B cell (primary cell): ENCODE data around the gene PGA5. TPM values are rescaled to one million over a fixed set of nuclear protein-coding genes. Genes with fewer than 3 reads are reported as not detected.

Source experiments
- ATAC-seq: fragments of 200-7000 bp; cut with Tn5 transposase; one replicate; pipeline ENCODE4 v1.10.0; 2021; ENCODE audit warnings: low read depth, mild to moderate bottlenecking, moderate number of reproducible peaks, moderate library complexity
- CTCF ChIA-PET: fragments of 350-600 bp; sonication (Branson Sonifier 250); formaldehyde crosslinking; loops from one replicate; lab custom pipeline; 2021; ENCODE audit warnings: antibody characterized with exemption, inconsistent platforms; lab: Charles Lee
- POLR2A ChIA-PET: fragments of 350-600 bp; sonication (Branson Sonifier 250); formaldehyde crosslinking; loops from one replicate; lab custom pipeline; 2021; ENCODE audit warnings: antibody characterized with exemption; lab: Charles Lee
- DNase-seq: peaks from one replicate; pipeline ENCODE4 v3.0.0; 2013
- H2AFZ ChIP-seq: 2 replicates; pipeline ENCODE4 v1.6.1; 2012; ENCODE audit warnings: mild to moderate bottlenecking, low read depth, low read length; ENCODE audit not compliant: insufficient read depth, poor library complexity, severe bottlenecking
- H3K27ac ChIP-seq, 2 donors: 1 replicate in 1 of 2; 2 replicates in 1 of 2; pipeline ENCODE4 v1.5.1; 2012 to 2013; ENCODE audit warnings: low read length in 2 of 2, mild to moderate bottlenecking in 2 of 2, moderate library complexity in 1 of 2
- H3K27me3 ChIP-seq, 4 experiments: fragments of 200-600 bp in 1 of 4; sonication (generic) in 1 of 4; replicated peaks in 1 of 4; 1 replicate in 2 of 4; 2 replicates in 2 of 4; pipeline versions ENCODE4 v1.6.1 to v1.7.0; 2013 to 2016; ENCODE audit warnings: low read length in 3 of 4, mild to moderate bottlenecking in 2 of 4, mixed read lengths in 1 of 4, moderate library complexity in 1 of 4; ENCODE audit not compliant: insufficient read depth in 4 of 4, control insufficient read depth in 3 of 4; ENCODE audit errors: control extremely low read depth in 1 of 4
- H3K36me3 ChIP-seq, 2 experiments: replicated peaks in 1 of 2; 1 replicate in 1 of 2; 2 replicates in 1 of 2; pipeline versions ENCODE4 v1.6.1 to v1.7.1; 2013; ENCODE audit warnings: low read length in 1 of 2; ENCODE audit not compliant: insufficient read depth in 2 of 2, control insufficient read depth in 1 of 2; ENCODE audit errors: control extremely low read depth in 1 of 2, extremely low read depth in 1 of 2
- H3K4me1 ChIP-seq, 2 donors: fragments of 200-600 bp in 1 of 2; sonication (generic) in 1 of 2; 1 replicate in 1 of 2; 2 replicates in 1 of 2; pipeline versions ENCODE4 v1.5.1 to v1.6.1; 2013 to 2017; ENCODE audit warnings: low read length in 2 of 2; ENCODE audit not compliant: control insufficient read depth in 2 of 2, insufficient read depth in 2 of 2
- H3K4me2 ChIP-seq: replicated peaks from 2 replicates; pipeline ENCODE3; 2012; ENCODE audit warnings: mild to moderate bottlenecking, low read depth, low read length; ENCODE audit not compliant: poor library complexity, severe bottlenecking
- H3K4me3 ChIP-seq, 5 experiments: fragments of 200-600 bp in 1 of 5; sonication (generic) in 1 of 5; 1 replicate in 3 of 5; 2 replicates in 2 of 5; pipeline versions ENCODE4 v1.5.1 to v1.7.0; 2011 to 2016; ENCODE audit warnings: low read length in 4 of 5, mild to moderate bottlenecking in 4 of 5, low read depth in 2 of 5, control low read depth in 1 of 5, moderate library complexity in 1 of 5; ENCODE audit not compliant: insufficient read depth in 1 of 5; ENCODE audit errors: control extremely low read depth in 1 of 5, extremely low read depth in 1 of 5
- H3K79me2 ChIP-seq: fragments of 200-600 bp; sonication (generic); one replicate; pipeline ENCODE4 v1.6.0; 2016; ENCODE audit warnings: low read length; ENCODE audit not compliant: control insufficient read depth, insufficient read depth
- H3K9ac ChIP-seq: fragments of 200-600 bp; sonication (generic); 2 replicates; pipeline ENCODE4 v1.6.1; 2017; ENCODE audit warnings: mild to moderate bottlenecking, low read length, moderate library complexity
- H3K9me3 ChIP-seq, 3 donors: one replicate each; pipeline versions ENCODE4 v1.6.1 to v1.7.1; 2013; ENCODE audit warnings: low read length in 2 of 3; ENCODE audit not compliant: control insufficient read depth in 2 of 3, insufficient read depth in 1 of 3; ENCODE audit errors: control extremely low read depth in 1 of 3
- H4K20me1 ChIP-seq: 2 replicates; pipeline ENCODE4 v1.6.0; 2012; ENCODE audit warnings: mild to moderate bottlenecking, low read length; ENCODE audit not compliant: insufficient read depth, control insufficient read depth, poor library complexity, severe bottlenecking
- H3K27ac Mint-ChIP-seq: one replicate; pipeline ENCODE4 v1.8.0; 2021; ENCODE audit warnings: mixed read lengths
- H3K27me3 Mint-ChIP-seq: one replicate; pipeline ENCODE4 v1.8.0; 2021; ENCODE audit warnings: mixed read lengths
- H3K4me1 Mint-ChIP-seq: one replicate; pipeline ENCODE4 v1.8.0; 2021; ENCODE audit warnings: mixed read lengths
- H3K4me3 Mint-ChIP-seq: one replicate; pipeline ENCODE4 v1.8.0; 2021; ENCODE audit warnings: mixed read lengths
- H3K9me3 Mint-ChIP-seq: one replicate; pipeline ENCODE4 v1.8.0; 2022; ENCODE audit warnings: mixed read lengths; ENCODE audit not compliant: insufficient read depth
- EZH2 ChIP-seq: IDR thresholded peaks from 2 replicates; pipeline ENCODE4 v1.6.1; 2012; ENCODE audit warnings: borderline replicate concordance, low read depth, mild to moderate bottlenecking, moderate library complexity, low read length; ENCODE audit not compliant: insufficient read depth, poor library complexity, severe bottlenecking
- WGBS: methylation state at CpG from one replicate; pipeline ENCODE4 v1.1.5; 2013; ENCODE audit warnings: missing lambda C conversion rate; ENCODE audit not compliant: insufficient coverage; 5-methylcytosine and 5-hydroxymethylcytosine counted together
- intact Hi-C: fragments of 100-400 bp; cut with micrococcal nuclease; formaldehyde crosslinking; loops from one replicate; pipeline ENCODE4 v1.10.0; 2022
- polyA plus RNA-seq: library from polyadenylated mRNA; depleted of rRNA; stranded (reverse); fragments of >200 nt; gene quantifications from 2 replicates; pipeline ENCODE4 v1.2.3, GENCODE V29; 2012
- total RNA-seq, 2 donors: library from RNA; stranded (reverse); fragments of 120-200 nt in 1 of 2; gene quantifications; 1 replicate in 1 of 2; 2 replicates in 1 of 2; pipeline versions ENCODE4 v1.2.3 to v1.2.4, GENCODE V29; 2013 to 2022
- TF ChIP-seq, protein P1 (sequence below): fragments of 200-600 bp; IDR thresholded peaks from one replicate; pipeline ENCODE4 v1.8.0; 2022; ENCODE audit warnings: antibody characterized with exemption, mild to moderate bottlenecking

Gene PGA5
- total and polyA plus RNA-seq, 2 donors (not counting 1 experiment from before 2014, with no cell fraction given) = not detected

DNA sequence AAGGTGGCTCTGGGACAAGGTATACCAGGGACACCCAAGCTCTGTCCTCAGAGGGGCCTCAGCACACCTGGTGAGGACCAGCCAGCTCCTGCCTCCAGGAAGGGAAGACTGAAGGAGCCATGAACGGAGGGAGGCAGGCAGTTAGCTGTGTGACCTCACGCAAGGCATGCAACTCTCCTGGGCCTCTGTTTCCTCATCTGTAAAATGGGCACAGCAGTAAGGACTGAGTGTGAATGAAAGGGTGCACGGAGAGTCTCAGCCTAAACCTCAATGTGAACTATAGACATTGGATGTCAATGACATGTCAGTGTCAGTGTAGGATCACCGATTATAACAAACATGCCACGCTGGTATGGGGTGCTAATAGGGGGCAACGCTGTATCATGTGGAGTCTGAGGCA, 18.4 kb downstream of the PGA5 start:
- POLR2A ChIA-PET = no interaction called here
- no peak overlapping the region for H3K27ac ChIP-seq
- no peaks in the 10 kb centered on the region for H4K20me1 ChIP-seq
- no peaks in the 10 kb centered on the region for H3K79me2 ChIP-seq
- Mint-ChIP-seq H3K4me3 (no peak overlapping the region), H3K4me1 (no peaks in the 10 kb centered on the region), H3K9me3 (no peaks in the 10 kb centered on the region), H3K27ac (no peak overlapping the region), H3K27me3 (no peaks in the 10 kb centered on the region)
- no peaks in the 10 kb centered on the region for H3K27me3 ChIP-seq
- H3K9ac ChIP-seq = no peak overlapping the region
- 94% methylated on average over 4 of the region's 6 CpGs for WGBS
- H3K36me3 ChIP-seq = no peaks in the 10 kb centered on the region
- CTCF ChIA-PET = no interaction called here
- no peaks in the 10 kb centered on the region for H3K4me1 ChIP-seq
- no peak for DNase-seq
- intact Hi-C loops = loop anchor here (10.0 kb wide), 1 partner anchor 125 kb away; no protein-coding TSS in a partner anchor
- TF ChIP-seq EZH2 = no peak
- TF ChIP-seq, protein P1, sequence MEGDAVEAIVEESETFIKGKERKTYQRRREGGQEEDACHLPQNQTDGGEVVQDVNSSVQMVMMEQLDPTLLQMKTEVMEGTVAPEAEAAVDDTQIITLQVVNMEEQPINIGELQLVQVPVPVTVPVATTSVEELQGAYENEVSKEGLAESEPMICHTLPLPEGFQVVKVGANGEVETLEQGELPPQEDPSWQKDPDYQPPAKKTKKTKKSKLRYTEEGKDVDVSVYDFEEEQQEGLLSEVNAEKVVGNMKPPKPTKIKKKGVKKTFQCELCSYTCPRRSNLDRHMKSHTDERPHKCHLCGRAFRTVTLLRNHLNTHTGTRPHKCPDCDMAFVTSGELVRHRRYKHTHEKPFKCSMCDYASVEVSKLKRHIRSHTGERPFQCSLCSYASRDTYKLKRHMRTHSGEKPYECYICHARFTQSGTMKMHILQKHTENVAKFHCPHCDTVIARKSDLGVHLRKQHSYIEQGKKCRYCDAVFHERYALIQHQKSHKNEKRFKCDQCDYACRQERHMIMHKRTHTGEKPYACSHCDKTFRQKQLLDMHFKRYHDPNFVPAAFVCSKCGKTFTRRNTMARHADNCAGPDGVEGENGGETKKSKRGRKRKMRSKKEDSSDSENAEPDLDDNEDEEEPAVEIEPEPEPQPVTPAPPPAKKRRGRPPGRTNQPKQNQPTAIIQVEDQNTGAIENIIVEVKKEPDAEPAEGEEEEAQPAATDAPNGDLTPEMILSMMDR = no peak
- ATAC-seq = no peak
- H2AFZ ChIP-seq = no peak overlapping the region
- no peaks in the 10 kb centered on the region for H3K9me3 ChIP-seq
- H3K4me3 ChIP-seq = no peak overlapping the region
- no peak overlapping the region for H3K4me2 ChIP-seq

DNA sequence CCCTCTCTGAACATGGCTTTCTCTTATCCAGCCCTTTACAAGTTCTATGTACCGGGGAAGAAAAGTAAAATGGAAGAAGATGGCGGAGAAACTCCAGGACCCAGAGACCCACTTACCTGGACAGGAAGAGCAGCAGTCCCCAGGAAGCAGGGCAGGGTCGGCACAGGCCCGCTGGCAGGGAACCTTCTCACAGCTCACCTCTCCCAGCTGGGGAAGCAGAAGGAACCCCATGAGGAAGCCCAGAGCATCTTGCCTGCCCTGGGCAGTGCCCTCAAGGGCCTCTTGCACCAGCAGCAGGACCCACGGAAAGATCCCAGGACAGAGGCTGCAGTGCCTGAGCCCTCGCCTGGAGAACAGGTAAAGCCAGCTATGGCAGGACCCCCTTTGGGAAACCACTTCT, 23.4 kb downstream of the PGA5 start:
- no peak for ATAC-seq
- Histone ChIP-seq H3K27me3 (no peaks in the 10 kb centered on the region), H3K79me2 (no peaks in the 10 kb centered on the region), H3K4me3 (no peak overlapping the region), H3K9me3 (no peaks in the 10 kb centered on the region), H3K27ac (no peak overlapping the region), H3K9ac (no peak overlapping the region), H3K4me1 (no peaks in the 10 kb centered on the region), H4K20me1 (no peaks in the 10 kb centered on the region), H3K4me2 (no peak overlapping the region), H2AFZ (no peak overlapping the region), H3K36me3 (no peaks in the 10 kb centered on the region)
- ChIA-PET CTCF (no interaction called here), POLR2A (interaction anchor here (0.9 kb wide), 1 partner anchor 50 kb away, joined by 11 read pairs; no protein-coding TSS in a partner anchor)
- no peak for DNase-seq
- Mint-ChIP-seq H3K4me3 (no peak overlapping the region), H3K9me3 (no peaks in the 10 kb centered on the region), H3K27ac (no peak overlapping the region), H3K27me3 (no peaks in the 10 kb centered on the region), H3K4me1 (no peaks in the 10 kb centered on the region)
- intact Hi-C loops = no loop called here
- WGBS = 95% methylated on average over 5 of the region's 6 CpGs
- no peak for TF ChIP-seq EZH2
